ENCODE data around the gene SDCBP2. TPM values are rescaled to one million over a fixed set of nuclear protein-coding genes. Genes with fewer than 3 reads are reported as not detected.

The SDCBP2 gene
- total and polyA plus RNA-seq, 2 of the 8 experiments (the other 6 are each of a cell fraction or from before 2014, with no cell fraction given) = 4.2 to 6.7 TPM

DNA sequence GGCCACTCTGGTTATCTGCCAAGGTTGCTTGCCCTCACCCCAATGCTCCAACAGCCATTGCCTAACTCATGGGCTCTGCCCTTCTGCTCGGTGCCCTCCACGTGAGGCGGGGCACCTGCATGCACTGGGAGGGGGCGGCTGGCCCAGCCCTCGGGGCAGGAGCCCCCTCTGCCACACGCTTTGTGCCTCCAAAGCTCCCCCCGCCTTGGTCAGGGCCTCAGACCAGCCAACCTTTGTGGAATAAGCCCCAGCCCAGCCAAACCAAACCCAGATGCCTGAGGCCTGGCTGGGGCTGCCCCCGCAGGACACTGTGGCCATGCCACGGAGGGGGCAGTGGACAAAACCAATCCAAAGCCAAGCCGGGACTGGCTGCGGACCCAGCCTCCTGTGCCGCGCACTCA lies 21.4 kb downstream of the SDCBP2 start:
- H2BK12ac ChIP-seq (ENCODE audit: low read depth, low read length) = no peak overlapping the region
- no peak overlapping the region for H4K91ac ChIP-seq (replicated peaks; ENCODE audit: insufficient read length, low read length)
- H3K27me3 ChIP-seq (replicated peaks in 1 of 4; ENCODE audit: control insufficient read depth in 3 of 4, extremely low read depth in 1 of 4, insufficient read depth in 3 of 4, low read length in 3 of 4) = peaks cover 0 to 4% (median 4%) of the 10 kb centered on the region in 4 experiments; a peak in 5 of 7 replicates
- no peak overlapping the region for H3K4ac ChIP-seq (replicated peaks; ENCODE audit: insufficient read length, low read depth, low read length)
- H2BK20ac ChIP-seq (ENCODE audit: low read length) = no peak overlapping the region
- no peak overlapping the region for H4K8ac ChIP-seq (ENCODE audit: extremely low read depth, insufficient read depth, low read length)
- H3K36me3 ChIP-seq (ENCODE audit: control insufficient read depth in 2 of 4, insufficient read depth in 4 of 4, low read length in 3 of 4) = no peaks in the 10 kb centered on the region; a peak in 1 of 8 replicates
- no peaks in the 10 kb centered on the region for H3K79me2 ChIP-seq (ENCODE audit: control insufficient read depth in 1 of 2, insufficient read depth in 2 of 2, low read length in 2 of 2)
- H3K27ac ChIP-seq (ENCODE audit: low read depth, low read length) = no peak overlapping the region
- H2AFZ ChIP-seq (ENCODE audit: low read length) = no peak overlapping the region
- DNase-seq (ENCODE audit: low read depth in 1 of 2, low spot score in 2 of 2) (no peak), FAIRE-seq (no peak)
- no peak overlapping the region for H2BK5ac ChIP-seq (ENCODE audit: low read depth, low read length)
- no peaks in the 10 kb centered on the region for H3K9me3 ChIP-seq (ENCODE audit: insufficient read depth in 2 of 2, low read depth in 1 of 2, low read length in 1 of 2)
- CTCF ChIA-PET (ENCODE audit: partially characterized antibody) = interaction anchor here (0.9 to 2.1 kb wide), 6 partner anchors 8 to 141 kb away, joined by 3 to 6 read pairs (median 3); no protein-coding TSS in a partner anchor
- H3K56ac ChIP-seq (replicated peaks; ENCODE audit: insufficient read length, low read depth, low read length) = no peak overlapping the region
- H4K5ac ChIP-seq (ENCODE audit: insufficient read length, low read depth, low read length) = no peak overlapping the region
- no peak overlapping the region for H3K18ac ChIP-seq (ENCODE audit: extremely low read depth, low read length)
- POLR2A ChIA-PET (ENCODE audit: partially characterized antibody) = interaction anchor here (0.5 to 1.3 kb wide), 3 partner anchors 15 to 106 kb away, joined by 3 read pairs; no protein-coding TSS in a partner anchor
- H4K20me1 ChIP-seq (replicated peaks in 1 of 2; ENCODE audit: control insufficient read depth in 1 of 2, insufficient read depth in 2 of 2, low read length in 2 of 2) = no peaks in the 10 kb centered on the region
- no peak overlapping the region for H2BK15ac ChIP-seq (ENCODE audit: low read length)
- WGBS, 2 experiments (ENCODE audit: extremely low coverage in 1 of 2, insufficient coverage in 1 of 2, insufficient read length in 1 of 2, insufficient replicate concordance in 2 of 2, low coverage in 1 of 2, low lambda C conversion rate in 2 of 2, missing lambda C conversion rate in 1 of 2) = 94% methylated on average over 12 of the region's 13 CpGs; no CpG with 5 or more reads in 1 of the 2 experiments
- H3K14ac ChIP-seq (ENCODE audit: insufficient read length) = no peak overlapping the region
- H2AK5ac ChIP-seq (ENCODE audit: low read depth, low read length) = no peak overlapping the region
- no peaks in the 10 kb centered on the region for H3K23me2 ChIP-seq (ENCODE audit: low read depth, low read length)
- no peak overlapping the region for H3K4me2 ChIP-seq (ENCODE audit: insufficient read depth in 1 of 2, low read depth in 2 of 2, low read length in 2 of 2)
- no peak overlapping the region for H3K9ac ChIP-seq (replicated peaks in 1 of 4; ENCODE audit: extremely low read depth in 1 of 4, low read depth in 3 of 4, low read length in 3 of 4)
- no peak overlapping the region for H3K4me3 ChIP-seq (ENCODE audit: extremely low read depth in 1 of 4, insufficient read depth in 2 of 4, low read depth in 3 of 4, low read length in 4 of 4)
- H3K4me1 ChIP-seq (replicated peaks in 1 of 4; ENCODE audit: control insufficient read depth in 3 of 4, insufficient read depth in 4 of 4, low read length in 3 of 4) = peaks cover 0 to 2% (median 0%) of the 10 kb centered on the region in 4 experiments; a peak in 4 of 7 replicates
- H2BK120ac ChIP-seq (replicated peaks; ENCODE audit: low read depth, low read length) = no peak overlapping the region
- H3K79me1 ChIP-seq (ENCODE audit: low read depth, low read length) = no peaks in the 10 kb centered on the region
- no peak for TF ChIP-seq RBBP5 (IDR thresholded peaks at IDR 0.05; ENCODE audit: borderline replicate concordance, low read depth, low read length)
- TF ChIP-seq, protein P1, sequence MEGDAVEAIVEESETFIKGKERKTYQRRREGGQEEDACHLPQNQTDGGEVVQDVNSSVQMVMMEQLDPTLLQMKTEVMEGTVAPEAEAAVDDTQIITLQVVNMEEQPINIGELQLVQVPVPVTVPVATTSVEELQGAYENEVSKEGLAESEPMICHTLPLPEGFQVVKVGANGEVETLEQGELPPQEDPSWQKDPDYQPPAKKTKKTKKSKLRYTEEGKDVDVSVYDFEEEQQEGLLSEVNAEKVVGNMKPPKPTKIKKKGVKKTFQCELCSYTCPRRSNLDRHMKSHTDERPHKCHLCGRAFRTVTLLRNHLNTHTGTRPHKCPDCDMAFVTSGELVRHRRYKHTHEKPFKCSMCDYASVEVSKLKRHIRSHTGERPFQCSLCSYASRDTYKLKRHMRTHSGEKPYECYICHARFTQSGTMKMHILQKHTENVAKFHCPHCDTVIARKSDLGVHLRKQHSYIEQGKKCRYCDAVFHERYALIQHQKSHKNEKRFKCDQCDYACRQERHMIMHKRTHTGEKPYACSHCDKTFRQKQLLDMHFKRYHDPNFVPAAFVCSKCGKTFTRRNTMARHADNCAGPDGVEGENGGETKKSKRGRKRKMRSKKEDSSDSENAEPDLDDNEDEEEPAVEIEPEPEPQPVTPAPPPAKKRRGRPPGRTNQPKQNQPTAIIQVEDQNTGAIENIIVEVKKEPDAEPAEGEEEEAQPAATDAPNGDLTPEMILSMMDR (IDR thresholded peaks at IDR 0.05; ENCODE audit: control extremely low read depth in 1 of 3, insufficient read depth in 1 of 3, low read depth in 1 of 3, low read length in 3 of 3) = no peak
- TF ChIP-seq FOSL1 (IDR thresholded peaks at IDR 0.05; ENCODE audit: insufficient read depth, low read depth, low read length) = no peak
- TF ChIP-seq SIRT6 (IDR thresholded peaks at IDR 0.05; ENCODE audit: low read length) = no peak
- no peak for TF ChIP-seq JUN (IDR thresholded peaks at IDR 0.05; ENCODE audit: low read depth, low read length)
- no peak for TF ChIP-seq RXRA (IDR thresholded peaks at IDR 0.05; ENCODE audit: insufficient read depth, low read depth, low read length)
- H3K23ac ChIP-seq (ENCODE audit: insufficient read length) = no peak overlapping the region

Data from H1 (cell line).